HEK293T (cell line): Measurements from ENCODE around the gene SYT2.
"Not testable (repeated sequence)": the region's sequence is repeated elsewhere in the genome, so short reads cannot be mapped to it uniquely, and the experiment has no call there.

Experiments used
- CTCF ChIA-PET: fragments of 350-600 bp; formaldehyde crosslinking; extraction: SDS; loops from one replicate; lab custom pipeline; 2021; ENCODE audit warnings: antibody characterized with exemption, inconsistent platforms; lab: Yijun Ruan, JAX
- POLR2A ChIA-PET: fragments of 350-600 bp; formaldehyde crosslinking; extraction: SDS; loops from one replicate; lab custom pipeline; 2020; ENCODE audit warnings: antibody characterized with exemption, inconsistent platforms; lab: Yijun Ruan, JAX
- DNase-seq: peaks from one replicate; pipeline ENCODE4 v3.0.0; 2012; ENCODE audit warnings: mixed read lengths; ENCODE audit errors: extremely low spot score
- ARNT ChIP-seq: fragments of 450-650 bp; IDR thresholded peaks from 2 replicates; pipeline ENCODE4 v1.6.1; 2017; ENCODE audit warnings: mild to moderate bottlenecking
- BHLHE40 ChIP-seq: fragments of 450-650 bp; IDR thresholded peaks from 2 replicates; pipeline ENCODE4 v1.6.1; 2016; ENCODE audit warnings: mild to moderate bottlenecking, moderate library complexity, borderline replicate concordance
- CTBP1 ChIP-seq: fragments of 450-650 bp; IDR thresholded peaks from 2 replicates; pipeline ENCODE4 v1.6.1; 2016; ENCODE audit warnings: borderline replicate concordance
- ELF4 ChIP-seq: fragments of 450-650 bp; IDR thresholded peaks from 2 replicates; pipeline ENCODE4 v1.6.1; 2017; ENCODE audit warnings: antibody characterized with exemption
- FOXA1 ChIP-seq: fragments of 450-650 bp; IDR thresholded peaks from 2 replicates; pipeline ENCODE4 v1.6.1; 2016; ENCODE audit warnings: mild to moderate bottlenecking
- FOXK2 ChIP-seq: fragments of 450-650 bp; IDR thresholded peaks from 2 replicates; pipeline ENCODE4 v1.6.1; 2016; ENCODE audit warnings: mild to moderate bottlenecking
- FOXM1 ChIP-seq: fragments of 450-650 bp; IDR thresholded peaks from 2 replicates; pipeline ENCODE4 v1.6.1; 2017; ENCODE audit warnings: mild to moderate bottlenecking, borderline replicate concordance
- HDGF ChIP-seq: fragments of 450-650 bp; IDR thresholded peaks from 2 replicates; pipeline ENCODE4 v1.6.1; 2017; ENCODE audit warnings: antibody characterized with exemption, borderline replicate concordance
- L3MBTL2 ChIP-seq: fragments of 450-650 bp; conservative IDR thresholded peaks from 2 replicates; pipeline ENCODE4 v1.6.1; 2016; ENCODE audit warnings: mild to moderate bottlenecking
- LEF1 ChIP-seq: fragments of 450-650 bp; IDR thresholded peaks from 2 replicates; pipeline ENCODE4 v1.6.1; 2017; ENCODE audit warnings: mild to moderate bottlenecking, borderline replicate concordance
- NFRKB ChIP-seq: fragments of 450-650 bp; IDR thresholded peaks from 2 replicates; pipeline ENCODE4 v1.6.1; 2016; ENCODE audit warnings: mild to moderate bottlenecking, moderate library complexity
- SP1 ChIP-seq: fragments of 450-650 bp; IDR thresholded peaks from 2 replicates; pipeline ENCODE4 v1.6.1; 2017
- SUZ12 ChIP-seq: fragments of 450-650 bp; IDR thresholded peaks from 2 replicates; pipeline ENCODE4 v1.6.1; 2016; ENCODE audit warnings: mild to moderate bottlenecking
- TARDBP ChIP-seq: fragments of 450-650 bp; IDR thresholded peaks from 2 replicates; pipeline ENCODE4 v1.6.1; 2016
- ZNF384 ChIP-seq: fragments of 450-650 bp; IDR thresholded peaks from 2 replicates; pipeline ENCODE4 v1.6.1; 2016
- TF ChIP-seq, protein P1 (sequence below): fragments of 450-650 bp; IDR thresholded peaks from 2 replicates; pipeline ENCODE4 v1.6.1; 2016

Gene SYT2

DNA sequence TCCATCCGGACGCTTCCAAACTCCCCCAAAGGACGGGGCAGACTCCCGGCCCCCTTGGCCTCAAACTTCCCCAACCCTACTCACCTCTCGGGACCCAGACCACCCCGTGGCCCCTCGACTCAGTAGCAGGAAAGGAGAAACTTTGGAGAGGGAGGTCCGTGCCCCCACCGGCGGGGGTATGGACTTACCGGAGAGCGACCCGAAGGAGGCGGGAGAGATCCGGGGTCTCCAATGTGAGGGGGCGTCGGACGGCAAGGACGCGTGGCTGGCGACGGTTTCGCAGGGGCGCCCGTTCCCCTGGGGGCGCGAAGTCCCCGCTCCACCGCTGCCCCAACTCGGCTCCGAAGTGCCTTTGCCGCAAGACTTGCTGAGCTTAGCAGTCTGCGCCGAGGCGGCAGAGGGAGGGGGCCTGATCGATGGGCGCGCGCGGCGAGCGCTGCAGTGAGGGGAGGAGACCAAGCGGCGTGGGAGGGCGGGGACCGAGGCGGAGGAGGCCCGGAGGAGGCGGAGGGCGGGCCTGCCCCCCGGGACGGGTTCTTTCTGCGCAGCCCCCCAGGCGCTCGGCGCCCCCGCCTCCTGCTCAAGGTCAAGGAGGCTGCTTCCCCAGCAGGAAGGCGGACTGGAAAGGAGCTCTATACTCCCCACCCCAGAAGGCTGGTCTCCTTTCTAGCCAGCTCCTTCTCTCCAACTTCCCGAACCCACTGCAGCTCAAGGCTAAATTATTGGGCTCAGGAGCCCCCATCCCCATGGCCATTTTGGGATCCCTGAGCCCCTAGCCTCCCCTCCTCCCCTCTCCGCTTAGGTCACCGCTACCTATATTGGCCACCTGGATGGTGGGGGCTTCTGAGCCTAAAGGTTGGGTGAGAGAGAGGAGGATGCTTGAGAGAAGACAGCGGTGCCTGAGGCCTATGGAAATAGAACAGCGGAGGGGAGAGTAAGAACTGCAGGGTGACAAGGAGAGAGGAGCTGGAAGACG lies at the start of gene SYT2:
TSS of gene SYT2 (minus strand) at position 385 of the 976 bp plus-strand sequence. CDS start 104,682 bp downstream, outside the sequence.
- POLR2A ChIA-PET: no interaction called here

DNA sequence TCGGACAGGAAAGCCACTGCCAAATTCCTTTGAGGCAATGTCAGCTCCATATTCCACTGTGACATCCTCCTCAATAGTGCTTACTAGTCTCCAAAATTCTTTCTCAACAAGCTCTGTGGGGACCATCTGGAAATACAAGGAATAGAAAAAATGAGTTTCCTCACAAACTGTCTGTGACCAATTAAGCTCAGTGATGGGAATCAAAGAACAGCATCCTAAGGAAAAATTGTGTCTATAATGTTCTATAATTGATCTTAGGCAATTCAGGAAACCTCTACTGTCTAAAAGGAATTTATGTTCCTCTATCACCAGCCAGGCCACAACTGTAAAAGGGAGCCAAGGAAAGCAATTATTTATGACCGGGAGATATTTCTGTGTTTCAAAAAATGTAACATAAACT lies 46.1 kb upstream of the SYT2 start:
- CTCF ChIA-PET: no interaction called here
- TF ChIP-seq CTBP1: no peak
- TF ChIP-seq LEF1: no peak
- no peak for TF ChIP-seq SUZ12
- no peak for TF ChIP-seq FOXA1
- TF ChIP-seq FOXK2: no peak
- POLR2A ChIA-PET: no interaction called here
- DNase-seq: no peak

More for the DNA sequence above, at the start of gene SYT2:
- peak; percentile 83 for DNase-seq
- CTCF ChIA-PET: interaction anchor here (0.6 to 2.3 kb wide), 2 partner anchors 9 to 566 kb away, joined by 3 to 9 read pairs; no protein-coding TSS in a partner anchor
- TF ChIP-seq FOXM1: no peak
- peak; percentile 67 for TF ChIP-seq L3MBTL2

DNA sequence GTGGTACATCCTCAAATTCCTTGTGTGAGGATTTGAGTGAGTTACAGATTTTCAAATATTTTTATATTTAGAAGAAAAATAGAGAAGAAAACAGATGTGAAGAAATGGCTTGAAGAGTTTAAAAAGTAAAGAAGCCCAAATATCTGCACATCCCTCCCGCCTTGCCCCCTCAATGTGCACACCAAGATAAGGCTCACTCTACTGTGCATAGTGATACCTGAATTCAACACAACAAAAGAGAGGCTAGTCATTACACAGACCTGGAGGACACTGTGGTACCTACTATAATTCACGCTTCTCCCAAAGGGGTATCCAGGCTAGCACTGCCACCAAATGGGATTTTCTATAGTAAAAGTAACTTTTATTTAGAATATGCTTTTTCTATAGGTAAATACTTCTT lies 44.0 kb upstream of the SYT2 start:
- ChIA-PET CTCF (no interaction called here), POLR2A (no interaction called here)
- TF ChIP-seq HDGF (no peak), ZNF384 (no peak), ARNT (no peak), LEF1 (no peak), NFRKB (no peak), FOXA1 (no peak)
- no peak for DNase-seq

DNA sequence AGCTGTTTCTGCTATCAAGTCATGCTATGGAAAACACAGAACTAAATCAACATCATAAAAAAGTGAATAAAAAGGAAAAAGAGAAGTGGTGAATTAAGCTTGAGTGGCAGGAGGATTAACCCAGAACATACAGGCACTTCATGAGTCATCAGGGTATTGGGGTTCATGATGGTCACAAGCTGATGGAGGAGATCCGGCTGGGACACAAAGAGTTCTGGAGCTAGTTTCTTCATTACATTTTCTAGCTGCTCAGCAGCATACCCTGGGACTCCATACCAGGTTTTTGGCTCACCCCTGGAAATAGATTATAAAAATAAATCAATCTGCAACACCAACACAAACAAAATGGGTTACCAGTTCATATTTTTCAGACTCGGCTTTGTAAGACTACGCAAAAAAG lies 42.5 kb upstream of the SYT2 start:
- CTCF ChIA-PET: no interaction called here
- DNase-seq: no peak
- POLR2A ChIA-PET: no interaction called here
- TF ChIP-seq ZNF384 (no peak), BHLHE40 (no peak), FOXK2 (no peak), HDGF (no peak), SUZ12 (no peak), LEF1 (no peak), SP1 (no peak), FOXA1 (no peak), ELF4 (no peak), NFRKB (no peak), FOXM1 (no peak)
- TF ChIP-seq, protein P1, sequence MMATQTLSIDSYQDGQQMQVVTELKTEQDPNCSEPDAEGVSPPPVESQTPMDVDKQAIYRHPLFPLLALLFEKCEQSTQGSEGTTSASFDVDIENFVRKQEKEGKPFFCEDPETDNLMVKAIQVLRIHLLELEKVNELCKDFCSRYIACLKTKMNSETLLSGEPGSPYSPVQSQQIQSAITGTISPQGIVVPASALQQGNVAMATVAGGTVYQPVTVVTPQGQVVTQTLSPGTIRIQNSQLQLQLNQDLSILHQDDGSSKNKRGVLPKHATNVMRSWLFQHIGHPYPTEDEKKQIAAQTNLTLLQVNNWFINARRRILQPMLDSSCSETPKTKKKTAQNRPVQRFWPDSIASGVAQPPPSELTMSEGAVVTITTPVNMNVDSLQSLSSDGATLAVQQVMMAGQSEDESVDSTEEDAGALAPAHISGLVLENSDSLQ: no peak

DNA sequence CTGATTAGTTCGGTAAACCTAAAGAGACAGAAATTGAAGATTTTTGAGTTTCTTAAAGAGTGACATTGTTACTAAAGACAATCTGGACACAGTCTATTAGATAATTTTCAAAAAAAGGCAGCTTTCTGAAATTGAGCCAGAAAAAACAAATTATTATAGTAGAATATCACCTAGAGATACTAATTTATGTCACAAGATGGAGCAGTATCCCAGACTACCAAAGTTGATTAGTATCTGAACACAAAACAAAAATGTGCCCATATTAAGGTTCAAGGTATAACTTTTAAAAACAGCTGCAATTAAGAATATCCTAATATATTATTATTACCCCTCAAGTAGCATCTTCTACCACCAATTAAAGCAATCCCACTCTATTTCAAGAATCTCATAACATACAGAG lies 40.5 kb upstream of the SYT2 start:
- ChIA-PET POLR2A (no interaction called here), CTCF (interaction anchor here (1.1 kb wide), 1 partner anchor 249 kb away, joined by 5 read pairs; no protein-coding TSS in a partner anchor)
- TF ChIP-seq LEF1 (no peak), SP1 (no peak), CTBP1 (no peak), ARNT (no peak), FOXM1 (no peak), TARDBP (no peak), HDGF (no peak), NFRKB (no peak)
- no peak for DNase-seq

DNA sequence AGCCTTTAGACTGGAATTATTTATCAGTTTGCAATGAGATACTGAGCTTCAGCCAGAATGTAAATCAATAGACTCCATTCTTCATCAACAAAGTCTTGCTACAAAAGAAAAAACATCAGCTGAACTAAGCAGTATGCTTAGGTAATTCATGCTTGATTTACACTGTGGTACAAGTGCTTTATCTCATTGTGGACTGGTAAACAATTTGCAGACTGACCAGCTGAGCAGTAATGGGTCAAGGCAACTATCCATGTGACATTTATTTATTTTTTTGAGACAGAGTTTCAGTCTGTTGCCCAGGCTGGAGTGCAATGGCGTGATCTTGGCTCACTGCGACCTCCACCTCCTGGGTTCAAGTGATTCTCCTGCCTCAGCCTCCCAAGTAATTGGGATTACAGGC lies 39.8 kb upstream of the SYT2 start:
- ChIA-PET CTCF (no interaction called here), POLR2A (no interaction called here)
- no peak for TF ChIP-seq FOXM1
- no peak for TF ChIP-seq ARNT
- TF ChIP-seq BHLHE40: no peak
- TF ChIP-seq, protein P1: no peak
- TF ChIP-seq HDGF: no peak
- no peak for TF ChIP-seq NFRKB
- TF ChIP-seq SUZ12: no peak
- TF ChIP-seq CTBP1: no peak
- no peak for TF ChIP-seq ZNF384
- no peak for TF ChIP-seq FOXK2
- no peak for TF ChIP-seq SP1
- TF ChIP-seq LEF1: no peak
- no peak for DNase-seq

DNA sequence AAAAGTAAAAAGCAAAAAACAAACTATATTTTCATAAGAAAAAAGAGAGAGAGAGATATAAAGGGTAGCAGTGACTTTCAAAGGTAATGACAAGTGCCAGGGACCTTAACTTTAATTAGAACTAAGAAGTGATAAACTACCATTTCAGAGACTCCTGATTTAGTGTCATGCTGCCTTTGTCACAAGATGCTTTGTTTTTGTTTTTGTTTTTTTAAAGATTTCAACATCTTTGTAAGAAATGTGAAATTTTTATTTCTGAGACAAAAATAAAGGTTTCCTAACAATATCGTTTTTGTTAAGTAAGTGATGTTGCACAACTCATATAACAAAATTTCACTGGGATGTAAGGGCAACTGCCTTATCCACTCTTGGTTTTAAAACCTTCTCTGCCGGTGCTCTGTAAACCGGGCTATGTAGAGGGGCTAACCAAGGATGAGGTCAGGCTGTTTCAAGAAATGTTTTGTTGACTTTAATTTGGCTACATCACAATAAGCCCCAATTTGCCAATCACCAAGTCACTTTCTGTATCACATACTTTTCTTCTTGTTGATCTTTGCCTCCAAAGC lies 35.2 kb upstream of the SYT2 start:
- POLR2A ChIA-PET: no interaction called here
- CTCF ChIA-PET: no interaction called here
- DNase-seq: no peak

DNA sequence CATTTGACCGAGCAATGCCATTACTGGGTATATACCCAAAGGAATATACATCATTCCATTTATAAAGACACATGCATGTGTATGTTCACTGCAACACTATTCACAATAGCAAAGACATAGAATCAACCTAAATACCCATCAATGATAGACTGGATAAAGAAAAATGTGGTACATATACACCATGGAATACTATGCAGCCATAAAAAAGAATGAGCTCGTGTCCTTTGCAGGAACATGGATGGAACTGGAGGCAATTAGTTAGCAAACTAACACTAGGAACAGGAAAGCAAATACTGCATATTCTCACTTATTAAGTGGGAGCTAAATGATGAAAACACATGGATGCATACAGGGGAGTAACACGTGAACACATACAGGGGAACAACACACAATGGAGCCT lies 34.5 kb upstream of the SYT2 start:
- CTCF ChIA-PET, DNase-seq, POLR2A ChIA-PET: not testable (repeated sequence)

More for the DNA sequence above, 35.2 kb upstream of the SYT2 start:
- TF ChIP-seq, protein P1: no peak
- no peak for TF ChIP-seq TARDBP
